IPS-20b (cell line): ENCODE results near the gene CCL3.
"Not testable (repeated sequence)": the region's sequence is repeated elsewhere in the genome, so short reads cannot be mapped to it uniquely, and the experiment has no call there.

ENCODE experiments used
- H3K27ac ChIP-seq: one replicate; pipeline ENCODE4 v1.5.1; 2013; ENCODE audit warnings: low read length
- H3K27me3 ChIP-seq: 2 replicates; pipeline ENCODE4 v1.6.1; 2013; ENCODE audit warnings: mild to moderate bottlenecking, low read length, inconsistent platforms; ENCODE audit not compliant: insufficient read depth
- H3K36me3 ChIP-seq: 2 replicates; pipeline ENCODE4 v1.6.1; 2013; ENCODE audit warnings: low read depth, mild to moderate bottlenecking, inconsistent platforms, low read length, moderate library complexity; ENCODE audit not compliant: insufficient read depth
- H3K4me1 ChIP-seq: 2 replicates; pipeline ENCODE4 v1.6.1; 2013; ENCODE audit warnings: mild to moderate bottlenecking, control low read depth, inconsistent platforms, low read length, moderate library complexity; ENCODE audit not compliant: insufficient read depth
- H3K4me3 ChIP-seq: 2 replicates; pipeline ENCODE4 v1.5.1; 2013; ENCODE audit warnings: mild to moderate bottlenecking, low read length, inconsistent platforms
- H3K9ac ChIP-seq: 2 replicates; pipeline ENCODE4 v1.6.1; 2013; ENCODE audit warnings: low read depth, mild to moderate bottlenecking, inconsistent platforms, low read length, moderate library complexity
- H3K9me3 ChIP-seq: 2 replicates; pipeline ENCODE4 v1.6.1; 2013; ENCODE audit warnings: mild to moderate bottlenecking, low read depth, low read length, inconsistent platforms; ENCODE audit not compliant: insufficient read depth

CCL3 gene

DNA sequence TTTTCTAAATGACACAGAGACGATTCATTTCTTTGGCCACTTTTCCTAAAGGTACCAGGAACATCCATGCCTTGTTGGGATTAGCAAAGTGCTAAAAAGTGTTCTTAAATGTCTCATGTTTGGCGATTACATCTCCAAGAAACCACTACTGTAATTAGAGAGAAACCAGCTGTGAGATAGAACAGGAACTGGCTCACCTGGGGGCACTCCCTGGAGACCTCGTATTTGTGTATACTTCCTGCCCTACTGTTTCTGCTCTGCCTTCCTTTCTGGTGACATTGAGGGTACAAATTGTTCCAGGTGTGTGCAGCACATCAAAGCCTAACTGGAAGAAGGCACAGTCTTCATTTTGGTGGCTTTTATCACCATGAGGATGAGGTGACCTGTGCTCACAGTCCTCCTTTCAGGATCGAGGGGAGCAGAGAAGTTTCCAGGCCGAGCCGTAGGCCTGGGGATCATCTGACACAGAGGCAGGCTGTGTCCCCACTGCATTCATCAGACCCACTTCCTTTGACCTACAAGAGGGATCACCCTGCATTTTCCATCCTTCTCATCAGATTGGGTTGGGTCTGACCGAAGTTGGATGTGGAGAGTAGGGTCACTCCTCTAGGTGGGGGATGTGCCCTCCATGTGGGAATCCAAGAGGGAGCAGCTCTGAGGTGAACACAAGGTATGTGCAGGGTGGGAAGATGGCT is 37.4 kb upstream of the CCL3 start:
- Histone ChIP-seq H3K9me3 (peaks cover 16% of the 10 kb centered on the region), H3K4me1 (peaks cover 13% of the 10 kb centered on the region), H3K4me3 (no peak overlapping the region), H3K27me3 (no peaks in the 10 kb centered on the region), H3K9ac (no peak overlapping the region), H3K27ac (no peak overlapping the region), H3K36me3 (no peaks in the 10 kb centered on the region)

DNA sequence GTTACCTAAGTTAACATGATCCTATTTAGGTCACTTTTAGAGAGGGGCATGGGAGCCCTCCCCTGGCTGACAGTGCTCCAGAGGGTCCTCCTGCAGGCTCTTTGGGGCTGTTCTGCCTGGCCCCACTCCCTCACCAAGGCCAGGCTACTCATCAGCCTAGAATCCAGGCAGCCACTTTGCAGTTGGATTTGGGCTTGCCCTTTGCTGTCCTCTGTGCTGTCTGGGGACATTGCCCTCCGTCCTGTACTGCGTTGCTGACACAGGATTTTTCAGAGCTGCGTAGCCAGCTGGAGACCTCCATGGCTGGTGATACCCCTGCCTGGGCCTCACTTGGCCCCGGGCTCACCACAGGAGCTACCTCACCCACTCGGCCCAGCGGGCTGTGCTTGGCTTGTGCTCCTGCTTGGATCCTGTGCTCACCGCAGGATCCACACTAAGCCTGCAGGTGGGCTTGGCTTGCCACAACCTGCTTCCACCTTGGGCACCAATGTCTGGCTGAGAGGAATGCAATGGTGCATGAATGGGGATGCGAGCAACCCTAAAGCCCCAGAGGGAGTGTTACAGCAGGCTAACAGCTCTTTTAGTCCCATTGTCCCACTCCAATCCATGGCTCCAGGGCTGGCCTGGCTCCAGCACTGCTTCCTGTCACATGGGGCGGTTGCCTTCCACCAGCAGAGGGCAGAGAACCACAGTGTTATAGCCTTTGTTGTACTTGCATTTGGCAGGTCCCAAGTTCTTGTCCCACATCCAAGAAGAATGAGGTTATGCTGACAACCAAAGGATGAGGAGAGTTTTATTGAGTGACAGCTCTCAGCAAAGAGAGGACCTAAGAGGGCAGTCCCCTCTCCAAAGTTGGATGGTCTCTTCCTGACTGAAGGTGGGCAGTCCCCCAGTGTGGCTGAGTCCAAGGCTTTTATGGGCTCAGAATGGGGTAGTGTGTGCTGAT is 35.2 kb upstream of the CCL3 start:
- no peaks in the 10 kb centered on the region for H3K27me3 ChIP-seq
- H3K4me1 ChIP-seq, result peaks cover 13% of the 10 kb centered on the region
- no peaks in the 10 kb centered on the region for H3K36me3 ChIP-seq
- H3K9ac ChIP-seq, result no peak overlapping the region
- H3K4me3 ChIP-seq, result no peak overlapping the region
- peaks cover 16% of the 10 kb centered on the region for H3K9me3 ChIP-seq
- H3K27ac ChIP-seq, result no peak overlapping the region

GRCh38 chr17:36123431-36123830 is 33.5 kb upstream of the CCL3 start:
- H3K27ac ChIP-seq, result no peak overlapping the region
- H3K4me1 ChIP-seq, result peaks cover 13% of the 10 kb centered on the region

GRCh38 chr17:36121099-36121498 is 31.2 kb upstream of the CCL3 start:
- not testable (repeated sequence) for H3K27ac ChIP-seq, H3K27me3 ChIP-seq, H3K36me3 ChIP-seq, H3K4me3 ChIP-seq, H3K9ac ChIP-seq
- peaks cover 15% of the 10 kb centered on the region for H3K9me3 ChIP-seq
- peaks cover 13% of the 10 kb centered on the region for H3K4me1 ChIP-seq

More at GRCh38 chr17:36123431-36123830, 33.5 kb upstream of the CCL3 start:
- H3K9ac ChIP-seq, result no peak overlapping the region
- no peaks in the 10 kb centered on the region for H3K27me3 ChIP-seq
- H3K4me3 ChIP-seq, result no peak overlapping the region
- H3K36me3 ChIP-seq, result no peaks in the 10 kb centered on the region
- H3K9me3 ChIP-seq, result peaks cover 16% of the 10 kb centered on the region

DNA sequence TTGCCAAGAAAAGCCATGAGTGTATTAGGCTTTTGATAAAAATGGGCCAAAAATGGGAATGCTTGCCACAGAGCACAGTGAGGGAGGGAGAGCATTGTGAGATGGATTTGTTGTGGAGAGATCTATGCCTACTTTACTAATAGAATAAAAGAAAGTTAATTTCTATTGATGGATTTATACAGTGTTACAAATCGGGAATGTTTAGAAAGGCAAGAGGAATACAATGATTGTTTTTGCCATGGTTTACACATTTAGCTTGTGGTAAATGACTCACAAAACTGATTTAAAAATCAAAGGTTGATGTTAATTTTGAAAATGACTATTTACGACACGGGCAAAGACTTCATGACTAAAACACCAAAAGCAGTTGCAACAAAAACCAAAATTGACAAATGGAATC is 30.3 kb upstream of the CCL3 start:
- H3K9me3 ChIP-seq, result peaks cover 6% of the 10 kb centered on the region; the same call in 1 of the 2 replicates
- peaks cover 13% of the 10 kb centered on the region for H3K4me1 ChIP-seq
- no peak overlapping the region for H3K4me3 ChIP-seq
- H3K27ac ChIP-seq, result no peak overlapping the region
- H3K36me3 ChIP-seq, result no peaks in the 10 kb centered on the region
- H3K27me3 ChIP-seq, result no peaks in the 10 kb centered on the region
- no peak overlapping the region for H3K9ac ChIP-seq

- H3K9me3 ChIP-seq, result no peaks in the 10 kb centered on the region
- H3K9ac ChIP-seq, result no peak overlapping the region
- H3K4me3 ChIP-seq, result no peak overlapping the region
- no peaks in the 10 kb centered on the region for H3K36me3 ChIP-seq
- peaks cover 8% of the 10 kb centered on the region for H3K4me1 ChIP-seq
- H3K27ac ChIP-seq, result no peak overlapping the region
- H3K27me3 ChIP-seq, result no peaks in the 10 kb centered on the region
Measured at GRCh38 chr17:36118477-36119353, 28.8 kb upstream of the CCL3 start.

- Histone ChIP-seq H3K4me3 (no peak overlapping the region), H3K27me3 (no peaks in the 10 kb centered on the region), H3K4me1 (peaks cover under 1% of the 10 kb centered on the region; the same call in 1 of the 2 replicates), H3K9me3 (peaks cover 4% of the 10 kb centered on the region), H3K9ac (no peak overlapping the region), H3K36me3 (no peaks in the 10 kb centered on the region), H3K27ac (no peak overlapping the region)
Measured at GRCh38 chr17:36117505-36118382, 27.8 kb upstream of the CCL3 start.

DNA sequence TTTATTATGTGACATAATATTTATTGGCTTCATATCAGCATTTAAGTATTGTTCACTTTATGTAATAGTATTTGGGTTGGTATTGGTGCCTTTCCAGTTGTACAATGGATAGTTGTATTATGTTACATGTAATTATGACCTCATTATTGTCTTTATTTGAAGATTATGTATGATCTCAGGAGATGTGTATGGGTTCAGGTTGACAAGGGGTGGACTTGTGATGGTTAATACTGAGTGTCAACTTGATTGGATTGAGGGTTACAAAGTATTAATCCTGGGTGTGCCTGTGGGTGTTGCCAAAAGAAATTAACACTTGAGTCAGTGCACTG is 25.7 kb upstream of the CCL3 start:
- H3K9me3 ChIP-seq, H3K4me3 ChIP-seq, H3K4me1 ChIP-seq, H3K9ac ChIP-seq, H3K27me3 ChIP-seq, H3K36me3 ChIP-seq, H3K27ac ChIP-seq: not testable (repeated sequence)

DNA sequence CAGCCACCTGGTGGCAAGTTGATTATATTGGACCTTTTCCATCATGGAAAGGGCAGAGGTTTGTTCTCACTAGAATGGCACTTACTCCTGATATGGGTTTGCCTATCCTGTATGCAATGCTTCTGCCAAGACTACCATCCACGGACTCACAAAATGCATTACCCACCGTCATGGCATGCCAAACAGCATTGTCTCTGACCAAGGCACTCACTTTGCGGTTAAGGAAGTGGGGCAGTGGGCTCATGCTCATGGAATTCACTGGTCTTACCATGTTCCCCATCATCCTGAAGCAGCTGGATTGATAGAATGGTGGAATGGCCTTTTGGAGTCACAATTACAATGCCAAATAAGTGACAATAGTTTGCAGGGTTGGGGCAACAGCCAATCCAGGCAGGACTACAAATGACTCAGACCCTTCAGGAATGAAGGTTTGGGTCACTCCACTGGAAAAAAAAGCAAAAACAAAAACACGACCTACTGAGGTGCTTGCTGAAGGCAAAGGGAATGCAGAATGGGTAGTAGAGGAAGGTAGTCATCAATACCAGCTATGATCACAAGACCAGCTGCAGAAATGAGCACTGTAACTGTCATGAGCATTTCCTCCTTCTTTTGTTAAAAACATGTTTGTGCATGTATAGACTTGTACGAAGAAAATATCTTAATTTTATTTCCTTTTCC is 25.2 kb upstream of the CCL3 start:
- H3K4me3 ChIP-seq, H3K36me3 ChIP-seq, H3K27ac ChIP-seq, H3K9me3 ChIP-seq, H3K27me3 ChIP-seq, H3K4me1 ChIP-seq, H3K9ac ChIP-seq: not testable (repeated sequence)

- not testable (repeated sequence) for H3K27me3 ChIP-seq, H3K9ac ChIP-seq, H3K4me3 ChIP-seq, H3K36me3 ChIP-seq, H3K27ac ChIP-seq, H3K9me3 ChIP-seq, H3K4me1 ChIP-seq
Measured at GRCh38 chr17:36113131-36113530, 23.2 kb upstream of the CCL3 start.
